ENCODE results near the gene DHRS3. TPM values are rescaled to one million over a fixed set of nuclear protein-coding genes. Genes with fewer than 3 reads are reported as not detected.
A peak's percentile ranks its signal among the peaks of the same experiment; 100 is the strongest.

DHRS3 gene
- total RNA-seq, 1 experiment from 2014 or later: 54.5 TPM

DNA sequence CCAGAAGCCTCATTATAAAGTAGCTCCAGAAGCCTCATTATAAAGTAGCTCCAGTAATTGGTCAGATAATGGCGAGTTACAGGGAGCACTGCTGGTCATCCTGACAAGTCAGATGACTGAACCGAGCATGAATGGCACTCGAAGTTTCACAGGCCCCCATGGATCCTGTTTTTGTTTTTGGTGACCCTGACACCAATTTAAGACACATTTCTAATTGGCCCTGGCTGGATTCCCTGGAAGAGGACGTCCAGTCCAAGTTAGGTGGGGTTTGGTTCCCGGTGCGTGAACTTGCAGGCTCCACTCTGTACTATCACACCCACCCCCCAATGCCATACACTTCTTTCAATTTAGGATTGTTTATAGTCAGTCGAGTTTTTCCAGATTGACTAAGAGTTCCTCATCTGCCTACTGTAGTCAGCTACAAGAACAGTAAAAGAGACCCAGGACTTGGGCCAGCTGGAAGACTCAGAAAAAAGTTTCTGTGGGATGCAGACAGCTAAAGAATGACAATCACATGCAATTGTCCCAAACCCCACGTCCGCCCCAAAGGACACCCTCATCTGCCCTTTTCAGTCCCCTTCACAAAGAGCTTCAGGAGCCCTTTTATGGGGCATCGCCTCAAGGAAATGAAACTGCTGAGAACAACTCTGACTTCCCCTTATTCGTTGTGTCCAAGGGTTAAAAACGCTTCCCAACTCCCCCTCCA, 2.7 kb downstream of the DHRS3 start:
- Histone ChIP-seq H2AFZ (ENCODE audit: low read length) (no peak overlapping the region), H3K79me2 (ENCODE audit: insufficient read depth, low read length) (no peaks in the 10 kb centered on the region), H3K18ac (ENCODE audit: insufficient read length, low read depth, low read length) (no peak overlapping the region), H2BK5ac (ENCODE audit: insufficient read length, low read length) (no peak overlapping the region), H3K56ac (ENCODE audit: insufficient read length, low read depth, low read length) (no peak overlapping the region), H3K23ac (ENCODE audit: insufficient read length, low read depth, low read length) (no peak overlapping the region), H2BK12ac (ENCODE audit: insufficient read length, low read depth, low read length) (no peak overlapping the region), H4K5ac (ENCODE audit: insufficient read length, low read depth, low read length) (no peak overlapping the region), H3K27me3 (ENCODE audit: insufficient read depth, low read length) (no peaks in the 10 kb centered on the region), H3K14ac (ENCODE audit: insufficient read depth, low read length) (no peak overlapping the region), H3K27ac (ENCODE audit: insufficient read length, low read depth, low read length) (no peak overlapping the region), H3T11ph (ENCODE audit: low read length) (no peak overlapping the region), H2BK20ac (ENCODE audit: low read depth, low read length, poor library complexity, severe bottlenecking) (no peak overlapping the region), H3K4ac (ENCODE audit: low read depth, low read length) (no peak overlapping the region), H3K79me1 (ENCODE audit: insufficient read depth, low read depth, low read length, poor library complexity, severe bottlenecking) (no peaks in the 10 kb centered on the region), H3K4me2 (ENCODE audit: insufficient read depth, insufficient read length, low read length) (peak overlapping the region; percentile 75), H2BK15ac (ENCODE audit: low read depth, low read length) (no peak overlapping the region), H3K4me1 (ENCODE audit: insufficient read depth, low read length) (no peaks in the 10 kb centered on the region; the same call in 1 of the 2 replicates), H2BK120ac (ENCODE audit: low read depth, low read length, poor library complexity, severe bottlenecking) (no peak overlapping the region), H2AK5ac (ENCODE audit: insufficient read length, low read length) (no peak overlapping the region), H3K9ac (ENCODE audit: extremely low read depth, insufficient read length, low read length) (no peak overlapping the region), H4K91ac (ENCODE audit: insufficient read length, low read depth, low read length) (no peak overlapping the region), H3K23me2 (ENCODE audit: insufficient read length, low read depth, low read length, poor library complexity, severe bottlenecking) (peaks cover 25% of the 10 kb centered on the region), H4K20me1 (ENCODE audit: control insufficient read depth, insufficient read depth, insufficient read length) (no peaks in the 10 kb centered on the region), H3K9me3 (ENCODE audit: control insufficient read depth, low read depth, low read length) (no peaks in the 10 kb centered on the region), H4K8ac (replicated peaks; ENCODE audit: insufficient read length, low read depth, low read length) (no peak overlapping the region)
- Mint-ChIP-seq H3K36me3 (ENCODE audit: insufficient read depth in 1 of 3, low read depth in 3 of 3) (peaks cover 4 to 45% (median 37%) of the 10 kb centered on the region in 3 experiments), H3K4me1 (peaks cover 61 to 62% of the 10 kb centered on the region in 2 experiments), H3K9me3 (no peaks in the 10 kb centered on the region), H3K27ac (peak overlapping the region; percentile 91 to 99 (median 98)), H3K4me3 (peak overlapping the region; percentile 96 to 98), H3K27me3 (ENCODE audit: low read depth) (no peaks in the 10 kb centered on the region)
- DNase-seq: no peak
- TF ChIP-seq, protein P1, sequence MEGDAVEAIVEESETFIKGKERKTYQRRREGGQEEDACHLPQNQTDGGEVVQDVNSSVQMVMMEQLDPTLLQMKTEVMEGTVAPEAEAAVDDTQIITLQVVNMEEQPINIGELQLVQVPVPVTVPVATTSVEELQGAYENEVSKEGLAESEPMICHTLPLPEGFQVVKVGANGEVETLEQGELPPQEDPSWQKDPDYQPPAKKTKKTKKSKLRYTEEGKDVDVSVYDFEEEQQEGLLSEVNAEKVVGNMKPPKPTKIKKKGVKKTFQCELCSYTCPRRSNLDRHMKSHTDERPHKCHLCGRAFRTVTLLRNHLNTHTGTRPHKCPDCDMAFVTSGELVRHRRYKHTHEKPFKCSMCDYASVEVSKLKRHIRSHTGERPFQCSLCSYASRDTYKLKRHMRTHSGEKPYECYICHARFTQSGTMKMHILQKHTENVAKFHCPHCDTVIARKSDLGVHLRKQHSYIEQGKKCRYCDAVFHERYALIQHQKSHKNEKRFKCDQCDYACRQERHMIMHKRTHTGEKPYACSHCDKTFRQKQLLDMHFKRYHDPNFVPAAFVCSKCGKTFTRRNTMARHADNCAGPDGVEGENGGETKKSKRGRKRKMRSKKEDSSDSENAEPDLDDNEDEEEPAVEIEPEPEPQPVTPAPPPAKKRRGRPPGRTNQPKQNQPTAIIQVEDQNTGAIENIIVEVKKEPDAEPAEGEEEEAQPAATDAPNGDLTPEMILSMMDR (conservative IDR thresholded peaks at IDR 0.05): no peak
- no CpG with 5 or more reads among the region's 12 CpGs for whole genome bisulfite sequencing (ENCODE audit: extremely low coverage, insufficient read length, low lambda C conversion rate)

Data from H9 (cell line).